ENCODE measurements around the gene BPNT1.
A peak's percentile ranks its signal among the peaks of the same experiment; 100 is the strongest.

The BPNT1 gene, protein sequence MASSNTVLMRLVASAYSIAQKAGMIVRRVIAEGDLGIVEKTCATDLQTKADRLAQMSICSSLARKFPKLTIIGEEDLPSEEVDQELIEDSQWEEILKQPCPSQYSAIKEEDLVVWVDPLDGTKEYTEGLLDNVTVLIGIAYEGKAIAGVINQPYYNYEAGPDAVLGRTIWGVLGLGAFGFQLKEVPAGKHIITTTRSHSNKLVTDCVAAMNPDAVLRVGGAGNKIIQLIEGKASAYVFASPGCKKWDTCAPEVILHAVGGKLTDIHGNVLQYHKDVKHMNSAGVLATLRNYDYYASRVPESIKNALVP

DNA sequence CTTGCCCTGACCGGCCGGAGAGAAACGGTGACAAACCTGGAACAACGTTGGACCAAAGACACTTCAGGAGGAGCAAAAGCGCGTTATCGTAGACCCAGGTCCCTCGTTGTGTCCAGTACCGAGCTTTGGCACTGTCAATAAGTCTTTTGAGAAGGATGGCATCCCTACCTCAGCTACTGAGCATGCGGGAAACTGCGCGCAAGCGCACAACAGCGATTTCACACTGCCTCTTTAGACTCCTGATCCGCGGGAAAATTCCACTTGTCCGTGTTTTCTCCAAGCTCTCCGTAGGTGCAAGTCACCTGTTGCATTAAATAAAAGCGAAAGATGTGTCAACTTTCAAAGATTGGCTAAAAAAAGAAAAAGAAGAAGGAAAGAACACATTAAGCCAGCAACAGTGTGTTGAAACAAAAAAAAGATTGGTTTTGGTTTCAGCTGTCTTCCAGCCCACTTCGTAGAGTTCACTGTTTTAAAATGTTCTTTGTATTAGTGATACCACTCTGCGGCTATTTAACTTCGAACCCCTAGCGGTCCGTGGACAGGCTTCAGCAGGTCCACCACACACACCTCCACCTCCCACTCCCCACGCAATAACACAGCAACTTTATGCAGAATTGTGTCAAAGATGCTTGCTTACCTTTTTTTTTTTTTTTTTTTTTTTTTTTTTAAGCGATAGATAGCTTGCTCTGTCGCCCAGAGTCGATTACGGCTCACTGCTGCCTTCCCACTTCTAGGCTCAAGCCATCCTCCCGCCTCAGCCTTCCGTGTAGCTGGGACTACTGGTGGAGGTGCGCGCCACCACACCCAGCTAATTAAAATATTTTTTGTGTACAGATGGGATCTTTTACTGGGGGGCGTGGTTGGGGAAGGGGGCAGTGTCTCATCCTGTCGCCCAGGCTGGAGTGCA is at the start of gene BPNT1:
Gene BPNT1, minus strand, starts transcription at position 139 of the 907 bp plus-strand sequence. CDS start 9,942 bp downstream, outside the sequence.
- peak; percentile 88 for DNase-seq (ENCODE audit: extremely low read depth, insufficient read length)
- no peaks in the 10 kb centered on the region for H3K27me3 ChIP-seq (replicated peaks; ENCODE audit: control insufficient read depth, insufficient read depth, low read length)
- no peak for TF ChIP-seq CTCF (IDR thresholded peaks at IDR 0.05; ENCODE audit: insufficient read depth, low read length, poor library complexity, severe bottlenecking)
- no peaks in the 10 kb centered on the region for H3K36me3 ChIP-seq (ENCODE audit: control insufficient read depth, insufficient read depth, low read length)
- peak within 1 kb of the TSS; percentile 60 for H3K4me3 ChIP-seq (replicated peaks; ENCODE audit: low read depth, low read length)

DNA sequence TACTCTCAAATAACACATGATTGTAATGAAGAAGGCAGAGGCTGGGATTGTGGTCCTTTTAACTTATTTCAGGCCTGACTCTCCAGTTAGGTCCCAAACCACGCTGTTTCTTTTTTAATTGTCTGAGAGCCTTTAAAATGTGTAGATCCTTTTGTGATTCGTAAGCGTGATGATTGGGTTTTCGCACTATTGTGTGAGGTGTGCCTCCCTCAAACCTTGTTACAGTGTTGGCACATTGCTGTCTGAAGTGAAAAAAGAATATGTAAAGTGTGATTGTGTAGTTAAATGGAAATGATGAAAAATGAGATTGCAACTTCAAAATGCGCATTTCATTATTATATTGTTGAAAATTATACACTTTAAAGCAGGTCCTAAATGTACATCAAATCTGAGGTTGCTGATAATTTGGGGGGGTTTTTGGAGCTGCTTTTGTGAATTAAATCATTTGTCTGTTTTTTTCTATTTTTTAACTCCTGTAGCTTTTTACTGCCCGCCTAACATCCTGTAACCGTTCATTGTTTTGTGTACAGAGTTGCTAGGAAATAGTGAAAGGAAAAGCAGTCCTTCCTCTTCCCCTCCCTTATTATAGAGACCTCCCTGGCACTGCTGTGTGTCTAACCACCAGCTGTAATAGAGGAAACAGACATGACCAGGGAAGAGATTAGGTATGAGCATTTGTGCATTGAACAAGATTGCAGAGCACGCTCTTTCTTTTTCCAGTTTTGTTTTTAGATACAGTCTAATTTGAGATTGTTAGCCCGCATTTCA is 47.6 kb upstream of the BPNT1 start:
- Histone ChIP-seq H3K27me3 (replicated peaks; ENCODE audit: control insufficient read depth, insufficient read depth, low read length) (no peaks in the 10 kb centered on the region), H3K4me3 (replicated peaks; ENCODE audit: low read depth, low read length) (no peak overlapping the region), H3K36me3 (ENCODE audit: control insufficient read depth, insufficient read depth, low read length) (peaks cover 5% of the 10 kb centered on the region)
- no peak for TF ChIP-seq CTCF (IDR thresholded peaks at IDR 0.05; ENCODE audit: insufficient read depth, low read length, poor library complexity, severe bottlenecking)
- DNase-seq (ENCODE audit: extremely low read depth, insufficient read length) = no peak

DNA sequence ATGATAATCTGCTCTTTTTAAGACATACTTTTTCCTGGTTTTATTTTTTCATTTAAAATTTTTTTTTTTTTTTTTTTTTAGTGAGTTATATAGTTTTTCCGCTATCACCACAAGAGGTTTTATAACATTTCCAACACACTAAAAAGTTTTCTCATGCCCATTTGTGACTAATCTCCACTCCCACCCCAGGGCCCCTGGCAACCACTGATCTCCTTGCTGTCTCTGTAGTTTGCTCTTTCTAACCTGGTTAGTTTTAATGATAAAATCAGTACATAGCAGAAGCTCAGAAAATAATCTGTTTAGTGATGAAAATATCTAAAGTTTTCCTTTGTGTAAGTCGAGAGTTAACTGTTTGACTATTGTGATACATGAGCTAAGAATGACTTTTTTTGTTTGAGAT is 46.2 kb upstream of the BPNT1 start:
- Histone ChIP-seq H3K4me3 (replicated peaks; ENCODE audit: low read depth, low read length) (no peak overlapping the region), H3K36me3 (ENCODE audit: control insufficient read depth, insufficient read depth, low read length) (peaks cover 5% of the 10 kb centered on the region), H3K27me3 (replicated peaks; ENCODE audit: control insufficient read depth, insufficient read depth, low read length) (no peaks in the 10 kb centered on the region)
- no peak for TF ChIP-seq CTCF (IDR thresholded peaks at IDR 0.05; ENCODE audit: insufficient read depth, low read length, poor library complexity, severe bottlenecking)
- no peak for DNase-seq (ENCODE audit: extremely low read depth, insufficient read length)

- Histone ChIP-seq H3K36me3 (ENCODE audit: control insufficient read depth, insufficient read depth, low read length) (peaks cover 2% of the 10 kb centered on the region), H3K27me3 (replicated peaks; ENCODE audit: control insufficient read depth, insufficient read depth, low read length) (no peaks in the 10 kb centered on the region), H3K4me3 (replicated peaks; ENCODE audit: low read depth, low read length) (no peak overlapping the region)
- no peak for TF ChIP-seq CTCF (IDR thresholded peaks at IDR 0.05; ENCODE audit: insufficient read depth, low read length, poor library complexity, severe bottlenecking)
- DNase-seq (ENCODE audit: extremely low read depth, insufficient read length) = no peak
Measured at GRCh38 chr1:220129479-220130210, 40.1 kb upstream of the BPNT1 start.

GRCh38 chr1:220127076-220127475 is 37.5 kb upstream of the BPNT1 start:
- Histone ChIP-seq H3K36me3 (ENCODE audit: control insufficient read depth, insufficient read depth, low read length) (no peaks in the 10 kb centered on the region), H3K4me3 (replicated peaks; ENCODE audit: low read depth, low read length) (no peak overlapping the region), H3K27me3 (replicated peaks; ENCODE audit: control insufficient read depth, insufficient read depth, low read length) (no peaks in the 10 kb centered on the region)
- DNase-seq (ENCODE audit: extremely low read depth, insufficient read length) = no peak
- TF ChIP-seq CTCF (IDR thresholded peaks at IDR 0.05; ENCODE audit: insufficient read depth, low read length, poor library complexity, severe bottlenecking) = no peak

Data from GM06990 (cell line).